GM12891 (cell line): Measurements from ENCODE around the gene TMEM204.

Experiments
- DNase-seq: peaks from one replicate; pipeline ENCODE4 v3.0.0; 2011; ENCODE audit warnings: low spot score; ENCODE audit not compliant: insufficient read length
- FAIRE-seq: peaks from 2 replicates; lab custom pipeline; 2011; peaks lifted over from hg19 to GRCh38; lab: Jason Lieb, UNC
- PAX5 ChIP-seq: IDR thresholded peaks from 2 replicates; pipeline ENCODE4 v1.6.1; 2011; ENCODE audit warnings: low read length, moderate library complexity, mild to moderate bottlenecking; ENCODE audit not compliant: insufficient read depth, severe bottlenecking
- POLR2A ChIP-seq: IDR thresholded peaks from 2 replicates; pipeline ENCODE4 v1.6.1; 2011; ENCODE audit warnings: low read depth, low read length, control low read depth
- POLR2AphosphoS5 ChIP-seq: IDR thresholded peaks from 2 replicates; pipeline ENCODE4 v1.6.1; 2011; ENCODE audit warnings: low read depth, low read length, control low read depth
- POU2F2 ChIP-seq: IDR thresholded peaks from 2 replicates; pipeline ENCODE4 v1.6.1; 2011; ENCODE audit warnings: low read depth, mild to moderate bottlenecking, control low read depth, low read length, moderate library complexity
- SPI1 ChIP-seq: IDR thresholded peaks from 2 replicates; pipeline ENCODE4 v1.6.1; 2011; ENCODE audit warnings: low read depth, low read length, control low read depth
- TAF1 ChIP-seq: IDR thresholded peaks from 2 replicates; pipeline ENCODE4 v1.6.1; 2011; ENCODE audit warnings: low read depth, low read length, control low read depth

Gene TMEM204

DNA sequence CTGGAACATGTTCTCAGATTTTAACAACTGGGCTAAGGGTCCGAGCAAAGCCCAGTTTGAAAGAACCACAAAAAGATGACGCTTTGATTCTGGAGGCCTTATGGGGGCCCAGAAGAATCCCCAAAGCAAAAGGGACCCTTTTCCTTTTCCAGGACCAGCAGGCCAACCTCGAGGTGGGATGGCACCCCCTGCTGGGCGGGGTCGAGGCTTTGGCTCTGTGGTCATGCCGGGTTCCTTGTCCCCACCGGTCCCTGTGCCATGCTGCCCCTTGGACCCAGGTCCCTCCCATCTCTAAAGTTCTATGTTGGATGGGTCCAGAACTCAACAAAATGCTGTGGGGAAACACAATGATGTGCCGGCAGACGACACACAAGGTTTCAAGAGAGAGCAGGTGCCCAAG is 30.9 kb downstream of the TMEM204 start:
- FAIRE-seq = no peak

GRCh38 chr16:1565083-1565805 is 31.8 kb downstream of the TMEM204 start:
- FAIRE-seq = no peak
- no peak for DNase-seq
- TF ChIP-seq PAX5 = no peak
- no peak for TF ChIP-seq TAF1
- no peak for TF ChIP-seq POLR2AphosphoS5
- no peak for TF ChIP-seq SPI1
- no peak for TF ChIP-seq POU2F2
- no peak for TF ChIP-seq POLR2A

More for the DNA sequence above, 30.9 kb downstream of the TMEM204 start:
- TF ChIP-seq TAF1 (no peak), POLR2AphosphoS5 (no peak), POU2F2 (no peak), POLR2A (no peak), SPI1 (no peak), PAX5 (no peak)
- no peak for DNase-seq

DNA sequence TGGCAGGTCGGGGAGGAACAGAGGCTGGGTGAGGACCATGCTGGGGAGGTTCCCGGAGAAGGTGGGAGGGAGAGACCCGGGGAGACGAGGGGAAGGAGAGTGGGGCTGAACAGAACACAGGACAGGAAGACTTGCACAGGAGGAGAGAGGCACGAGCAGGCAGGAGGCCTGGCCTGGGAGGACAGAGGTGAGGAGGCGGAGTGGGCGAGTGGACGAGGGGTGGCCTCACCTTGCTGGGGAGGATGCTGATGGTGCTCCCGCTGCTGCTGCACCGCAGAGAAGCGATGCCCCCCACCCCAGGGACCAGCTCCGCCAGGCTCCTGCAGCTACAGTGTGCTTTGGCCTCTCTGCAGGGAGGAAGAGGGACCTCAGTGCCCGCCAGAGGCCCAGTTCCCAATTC is 34.5 kb downstream of the TMEM204 start:
- FAIRE-seq (no peak), DNase-seq (no peak)
- TF ChIP-seq TAF1 = no peak
- no peak for TF ChIP-seq POLR2A
- no peak for TF ChIP-seq SPI1
- TF ChIP-seq POLR2AphosphoS5 = no peak
- TF ChIP-seq PAX5 = no peak
- no peak for TF ChIP-seq POU2F2

DNA sequence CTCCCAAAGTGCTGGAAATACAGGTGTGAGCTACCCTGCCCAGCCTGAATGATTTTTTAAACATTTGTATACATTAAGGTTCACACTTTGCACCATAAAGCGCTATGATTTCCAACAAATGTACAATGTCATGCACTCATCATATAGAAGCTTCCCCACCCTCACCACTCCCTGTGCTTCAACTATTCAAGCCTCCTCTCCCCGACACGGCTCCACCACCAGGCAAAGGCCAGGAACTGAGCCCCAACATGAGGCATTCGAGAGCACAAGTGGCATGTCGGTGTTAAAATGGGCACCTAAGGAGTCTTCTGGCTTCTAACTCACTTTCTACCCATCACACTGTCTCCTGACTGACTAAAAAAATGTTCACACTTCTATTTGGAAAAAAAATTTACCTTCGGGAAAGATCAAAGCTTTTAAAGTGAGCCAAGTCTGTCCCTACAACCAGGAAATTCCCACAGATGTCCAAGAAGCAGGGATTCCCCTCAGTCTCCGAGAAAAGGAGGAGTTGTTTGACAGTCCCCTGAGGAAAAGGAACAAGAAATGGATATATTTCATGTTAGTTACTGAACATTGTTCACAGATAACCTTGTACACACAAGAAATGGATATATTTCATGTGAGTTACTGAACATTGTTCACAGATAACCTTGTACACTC is 37.7 kb downstream of the TMEM204 start:
- FAIRE-seq = no peak
- no peak for TF ChIP-seq PAX5
- TF ChIP-seq POLR2AphosphoS5 = no peak
- TF ChIP-seq POLR2A = no peak
- no peak for TF ChIP-seq TAF1
- TF ChIP-seq SPI1 = no peak
- TF ChIP-seq POU2F2 = no peak
- DNase-seq = no peak

DNA sequence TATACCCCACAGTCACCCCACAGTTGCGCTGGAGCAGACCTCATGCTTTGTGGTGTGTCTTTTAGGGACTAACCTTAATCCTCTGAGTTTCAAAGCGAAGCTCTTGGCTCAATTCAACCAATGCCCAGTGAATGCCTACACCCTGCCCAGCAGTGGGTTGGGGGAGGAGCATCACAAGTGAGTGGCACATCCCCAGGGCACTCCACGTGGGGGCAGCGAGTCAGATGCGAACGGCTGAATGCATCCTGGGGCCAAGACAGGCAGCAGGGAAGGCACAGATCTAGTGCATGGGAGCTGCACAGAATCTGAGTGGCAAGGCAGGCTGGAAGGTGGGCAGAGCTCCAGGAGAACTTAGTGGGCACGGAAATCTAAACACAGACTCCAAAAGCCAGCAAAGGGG is 39.2 kb downstream of the TMEM204 start:
- DNase-seq (no peak), FAIRE-seq (no peak)
- TF ChIP-seq PAX5 (no peak), POU2F2 (no peak), POLR2A (no peak)

DNA sequence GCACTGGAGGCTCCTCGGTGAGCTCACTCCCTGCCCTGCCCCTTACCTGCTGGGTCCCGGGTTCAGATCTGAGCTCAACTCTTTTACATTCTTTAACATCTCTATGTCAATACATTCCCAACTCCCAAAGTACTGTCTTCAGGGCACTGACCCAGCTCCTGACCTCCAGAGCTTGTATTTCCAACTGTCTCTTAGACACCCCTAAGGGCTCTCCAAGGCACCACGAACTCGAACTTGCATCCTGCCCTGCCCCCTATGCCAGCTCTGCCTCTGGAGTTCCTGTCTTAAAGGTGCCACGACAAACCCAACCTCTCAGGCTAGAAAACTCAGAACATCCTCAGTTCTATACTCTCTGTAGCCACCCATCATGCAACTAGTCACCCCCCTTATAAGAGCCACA is 39.8 kb downstream of the TMEM204 start:
- FAIRE-seq (no peak), DNase-seq (no peak)
- no peak for TF ChIP-seq POLR2AphosphoS5
- TF ChIP-seq POU2F2 = no peak
- no peak for TF ChIP-seq TAF1
- TF ChIP-seq PAX5 = no peak
- TF ChIP-seq POLR2A = no peak
- TF ChIP-seq SPI1 = no peak

DNA sequence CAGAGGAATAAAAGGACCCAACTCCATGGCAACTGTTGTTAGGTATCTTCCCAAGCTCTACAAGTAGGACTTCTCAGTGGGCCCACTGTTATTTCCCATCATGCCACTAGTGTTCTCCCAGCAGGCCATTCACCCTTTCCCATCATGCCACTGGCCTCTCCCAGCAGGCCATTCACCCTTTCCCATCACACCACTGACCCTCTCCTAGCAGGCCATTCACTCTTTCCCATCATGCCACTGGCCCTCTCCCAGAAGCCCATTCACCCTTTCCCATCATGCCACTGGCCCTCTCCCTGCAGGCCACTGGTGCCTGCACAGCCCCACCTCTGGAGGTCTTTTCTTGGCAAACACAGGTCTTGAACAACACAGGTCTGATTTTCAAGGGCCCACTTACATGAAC is 42.1 kb downstream of the TMEM204 start:
- FAIRE-seq (no peak), DNase-seq (no peak)
- no peak for TF ChIP-seq POLR2AphosphoS5
- no peak for TF ChIP-seq SPI1
- no peak for TF ChIP-seq POLR2A
- TF ChIP-seq POU2F2 = no peak
- no peak for TF ChIP-seq TAF1

DNA sequence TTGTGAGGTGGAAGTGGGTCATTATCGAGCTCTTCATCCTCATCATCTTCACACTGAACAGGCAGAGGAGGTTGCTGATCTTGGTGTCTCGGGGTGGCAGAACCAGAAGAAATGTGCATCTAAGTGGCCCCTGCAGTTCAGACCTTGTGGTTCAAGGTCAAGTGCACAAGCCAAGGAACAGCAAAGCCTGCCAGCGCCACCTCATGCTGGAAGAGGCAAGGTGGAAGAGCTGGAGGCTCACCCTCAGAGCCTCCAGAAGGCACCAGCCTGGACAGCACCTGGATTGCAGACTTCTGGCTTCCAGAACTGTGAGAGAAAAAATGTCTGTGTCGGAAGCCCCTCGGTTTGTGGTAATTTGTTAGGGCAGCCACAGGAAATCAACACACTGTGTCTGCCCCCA is 45.7 kb downstream of the TMEM204 start:
- FAIRE-seq = no peak
- TF ChIP-seq POLR2A (no peak), POU2F2 (no peak), TAF1 (no peak)
- DNase-seq = no peak

DNA sequence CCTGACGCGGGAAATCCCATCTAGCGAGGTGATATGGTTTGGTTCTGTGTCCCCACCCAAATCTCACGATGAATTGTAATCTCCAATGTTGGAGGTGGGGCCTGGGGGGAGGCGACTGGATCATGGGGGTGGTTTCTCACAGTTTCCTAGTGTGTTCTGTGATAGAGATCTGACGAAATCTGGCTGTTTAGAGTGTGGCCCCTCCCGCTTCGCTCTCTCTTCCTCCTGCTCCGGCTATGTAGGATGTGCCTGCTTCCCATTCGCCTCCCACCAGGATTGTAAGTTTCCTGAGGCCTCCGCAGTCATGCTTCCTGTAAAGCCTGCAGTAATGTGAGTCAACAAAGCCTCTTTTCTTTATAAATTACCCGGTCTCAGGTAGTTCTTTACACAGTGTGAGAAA is 46.8 kb downstream of the TMEM204 start:
- FAIRE-seq (no peak), DNase-seq (no peak)
- TF ChIP-seq TAF1 (no peak), PAX5 (no peak), POU2F2 (no peak), SPI1 (no peak), POLR2A (no peak), POLR2AphosphoS5 (no peak)

DNA sequence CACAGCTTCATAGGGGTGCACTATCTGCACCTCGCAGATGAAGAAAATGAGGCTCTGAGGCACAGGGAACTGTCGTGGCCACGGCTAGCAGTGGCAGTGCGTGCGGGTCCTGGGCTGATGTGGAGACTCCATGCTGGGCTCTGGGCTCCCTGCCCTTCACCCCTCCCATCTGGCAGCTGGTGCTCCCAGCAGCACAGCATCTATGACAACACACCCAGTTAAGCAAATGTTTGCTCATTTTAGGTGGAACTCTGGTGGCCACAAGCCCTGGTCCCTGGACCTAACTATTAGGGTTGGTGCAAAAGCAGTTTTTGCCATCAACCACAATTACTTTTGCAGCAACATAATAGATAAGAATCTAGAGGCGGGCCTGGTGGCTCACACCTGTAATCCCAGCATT is 47.5 kb downstream of the TMEM204 start:
- TF ChIP-seq POLR2AphosphoS5 = no peak
- TF ChIP-seq TAF1 = no peak
- TF ChIP-seq PAX5 = no peak
- no peak for TF ChIP-seq POU2F2
- TF ChIP-seq SPI1 = no peak
- TF ChIP-seq POLR2A = no peak
- no peak for DNase-seq

More for the DNA sequence above, 47.5 kb downstream of the TMEM204 start:
- no peak for FAIRE-seq
